HPDE6-E6E7 (cell line): ENCODE results near the gene FGD5.

Source experiments
- DNase-seq: peaks from one replicate; pipeline ENCODE4 v3.0.0; 2011; ENCODE audit warnings: missing footprints; ENCODE audit errors: extremely low spot score

Gene FGD5

DNA sequence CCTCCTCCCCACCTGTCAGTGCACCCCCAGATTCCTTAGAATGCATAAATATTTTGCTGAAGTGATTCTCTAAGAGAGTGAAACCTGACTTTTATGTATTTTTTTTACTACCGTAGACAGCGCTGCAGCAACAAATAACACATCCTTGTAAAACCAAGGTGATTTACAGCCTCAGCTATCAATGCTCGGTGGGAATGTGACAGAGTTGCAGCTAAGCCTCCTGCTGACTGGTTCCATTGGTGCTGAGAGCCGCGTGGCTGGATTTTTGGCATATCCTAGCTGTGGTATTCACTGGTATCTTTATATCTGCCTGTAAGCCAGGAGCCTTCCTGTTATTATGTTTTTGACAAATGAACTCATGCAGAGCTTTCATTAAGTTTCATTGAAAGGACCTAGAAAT, 11.0 kb downstream of the FGD5 start:
- no peak for DNase-seq

- DNase-seq: no peak
Observed at GRCh38 chr3:14831916-14832450, 13.2 kb downstream of the FGD5 start.

- no peak for DNase-seq
Observed at GRCh38 chr3:14832975-14833722, 14.4 kb downstream of the FGD5 start.

DNA sequence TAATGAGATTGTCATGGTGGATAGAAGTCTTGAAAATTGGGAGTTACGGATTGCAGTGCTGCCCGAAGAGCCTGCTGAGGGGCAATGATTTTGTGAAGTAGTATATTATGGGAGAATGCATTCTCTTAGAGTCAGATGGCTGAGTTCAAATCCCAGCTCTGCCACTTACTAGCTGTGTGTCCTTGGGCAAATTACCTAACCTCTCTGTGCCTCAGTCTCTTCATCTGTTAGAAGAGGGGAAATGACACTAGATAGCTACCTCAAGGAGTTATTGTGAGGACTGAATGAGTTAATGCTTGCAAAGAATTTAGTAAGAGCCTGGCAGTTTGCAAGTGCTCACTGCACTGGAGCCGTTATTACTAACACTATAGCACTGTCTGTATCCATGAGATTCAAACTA, 15.4 kb downstream of the FGD5 start:
- no peak for DNase-seq

DNA sequence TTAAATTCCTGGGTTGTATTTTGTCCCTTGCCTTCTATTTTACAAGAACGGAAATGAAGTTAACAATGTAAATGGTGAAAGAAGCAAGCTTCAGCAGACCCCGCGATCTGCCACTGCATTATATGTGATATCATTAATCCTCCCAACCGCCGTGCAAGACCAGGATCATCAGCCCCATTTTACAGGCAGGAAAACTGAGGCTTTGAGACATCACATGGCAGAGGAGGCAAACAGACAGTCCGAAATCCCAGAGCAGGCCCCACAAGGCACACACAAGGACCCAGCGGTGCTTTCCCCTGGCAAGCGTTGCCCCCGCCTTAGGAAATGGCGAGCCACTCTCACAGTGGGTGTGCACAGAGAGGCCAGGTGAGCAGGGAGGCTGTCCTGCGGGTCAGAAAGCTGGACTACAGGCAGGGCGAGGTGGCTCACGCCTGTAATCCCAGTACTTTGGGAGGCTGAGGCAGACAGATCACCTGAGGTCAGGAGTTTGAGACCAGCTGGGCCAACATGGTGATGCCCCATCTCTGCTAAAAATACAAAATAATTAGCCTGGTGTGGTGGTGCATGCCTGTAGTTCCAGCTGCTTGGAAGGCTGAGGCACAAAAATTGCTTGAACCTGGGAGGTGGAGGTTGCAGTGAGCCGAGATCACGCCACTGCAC, 16.2 kb downstream of the FGD5 start:
- DNase-seq: no peak

DNA sequence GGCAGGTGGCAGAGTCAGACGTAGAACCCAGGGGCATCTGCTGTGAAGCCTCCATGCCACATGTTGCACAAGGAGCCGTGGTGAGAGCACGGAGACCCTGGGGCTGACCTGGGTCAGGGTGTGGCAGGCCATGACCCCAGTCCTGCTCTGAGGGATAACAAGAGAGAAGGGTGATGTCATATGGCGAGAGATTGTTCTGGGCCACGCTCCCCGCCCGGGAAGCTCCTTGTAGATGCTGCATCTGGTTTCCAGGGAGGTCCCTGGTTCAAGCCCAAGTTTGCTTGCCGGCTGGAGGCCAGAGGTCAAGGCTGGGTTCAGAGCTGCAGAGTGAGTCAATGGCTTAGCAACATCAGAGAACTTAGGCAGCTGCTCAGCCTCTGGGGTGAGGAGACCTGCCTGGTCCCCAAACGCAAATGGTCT, 17.3 kb downstream of the FGD5 start:
- DNase-seq: no peak

GRCh38 chr3:14837186-14837877, 18.6 kb downstream of the FGD5 start:
- no peak for DNase-seq

DNA sequence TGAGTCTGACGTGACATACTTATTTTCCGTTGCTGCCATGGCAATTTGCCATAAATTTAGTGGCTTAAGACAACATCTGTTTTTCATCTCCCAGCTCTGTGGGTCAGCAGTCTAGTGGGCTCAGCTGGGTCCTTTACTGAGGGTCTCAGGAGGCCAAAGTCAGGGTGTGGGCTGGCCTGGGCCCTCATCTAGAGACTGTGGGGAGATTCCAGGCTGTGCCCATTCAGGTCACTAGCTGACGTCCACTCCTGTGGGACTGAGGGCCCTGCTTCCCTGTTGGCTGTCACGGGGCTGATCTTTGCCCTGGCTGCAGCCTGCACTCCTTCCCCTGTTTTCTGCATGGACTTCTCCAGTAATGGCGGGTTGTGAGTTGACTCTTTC, 19.1 kb downstream of the FGD5 start:
- no peak for DNase-seq

DNA sequence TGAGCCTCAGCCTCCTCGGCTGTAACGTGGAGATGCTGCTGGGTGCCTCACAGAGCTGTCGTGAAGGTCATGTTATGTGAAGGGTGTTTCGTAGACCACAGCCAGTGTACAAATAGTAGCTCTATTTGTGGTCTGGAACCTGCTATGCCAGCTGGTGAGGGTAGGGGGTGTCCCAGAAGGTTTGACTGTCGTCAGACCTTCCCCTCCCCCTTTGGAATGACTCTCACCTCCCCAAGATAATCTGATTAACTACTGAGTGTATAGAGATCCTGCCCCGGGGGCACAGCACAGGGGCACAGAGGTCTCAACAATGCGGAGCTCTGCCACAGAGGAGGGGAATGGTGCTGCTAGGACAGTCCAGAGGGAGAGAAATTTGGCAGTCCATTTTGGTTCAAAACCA, 20.5 kb downstream of the FGD5 start:
- no peak for DNase-seq

- no peak for DNase-seq
Observed at GRCh38 chr3:14841836-14842235, 23.1 kb downstream of the FGD5 start.

GRCh38 chr3:14842277-14842676, 23.5 kb downstream of the FGD5 start:
- DNase-seq: no peak

GRCh38 chr3:14843321-14843720, 24.6 kb downstream of the FGD5 start:
- no peak for DNase-seq

GRCh38 chr3:14844386-14845170, 25.8 kb downstream of the FGD5 start:
- no peak for DNase-seq

DNA sequence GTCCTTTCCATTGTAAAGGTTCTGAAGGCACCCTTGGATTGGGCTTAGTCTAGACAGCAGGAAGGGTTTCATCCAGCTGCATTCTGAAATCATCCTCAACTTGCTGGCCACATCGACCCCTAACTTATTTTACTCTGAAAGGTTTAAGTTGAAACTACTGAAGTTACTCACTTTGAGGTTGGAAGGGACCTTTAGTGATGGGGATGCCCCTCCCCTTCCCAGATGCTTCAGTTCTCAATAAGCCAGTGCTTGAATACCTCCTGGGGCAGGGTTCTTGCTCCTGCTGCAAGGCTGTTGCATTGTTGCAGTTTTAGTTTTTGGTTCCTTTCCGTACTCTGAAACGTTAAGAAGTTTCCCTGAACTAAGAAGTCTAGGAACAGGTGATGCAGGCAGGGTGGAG, 26.4 kb downstream of the FGD5 start:
- no peak for DNase-seq

- DNase-seq: no peak
Observed at GRCh38 chr3:14845826-14846225, 27.1 kb downstream of the FGD5 start.

DNA sequence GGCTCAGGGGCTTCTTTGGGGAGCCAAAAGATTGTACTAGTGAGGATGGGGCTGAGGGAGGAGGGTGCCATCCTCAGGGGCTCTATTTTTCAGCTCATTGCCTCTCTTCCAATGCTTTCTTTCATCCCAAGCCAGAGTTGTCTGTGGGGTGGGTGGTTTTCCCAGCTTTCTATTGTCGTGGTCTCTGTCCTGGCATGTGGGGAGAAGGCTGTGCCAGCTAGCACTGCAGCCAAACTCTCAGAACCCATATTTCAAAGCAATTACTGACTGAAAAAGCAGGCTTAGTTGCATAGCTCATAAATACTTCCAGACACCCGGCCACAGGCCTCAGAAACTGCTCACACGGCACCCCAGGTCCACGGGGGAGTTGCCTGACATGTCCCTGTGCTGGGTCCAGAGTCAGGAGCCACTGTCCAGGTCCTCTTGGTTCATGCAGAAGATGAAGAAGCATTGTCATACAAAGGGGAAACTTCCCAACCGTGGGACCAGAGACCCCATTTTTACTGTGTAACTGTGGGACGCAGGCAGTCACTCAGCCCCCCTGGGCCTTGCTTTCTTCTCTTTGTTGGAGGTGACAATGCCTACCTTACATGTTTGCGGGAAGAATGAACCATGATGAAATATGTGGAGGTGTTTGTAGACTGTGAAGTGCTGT, 27.6 kb downstream of the FGD5 start:
- no peak for DNase-seq

DNA sequence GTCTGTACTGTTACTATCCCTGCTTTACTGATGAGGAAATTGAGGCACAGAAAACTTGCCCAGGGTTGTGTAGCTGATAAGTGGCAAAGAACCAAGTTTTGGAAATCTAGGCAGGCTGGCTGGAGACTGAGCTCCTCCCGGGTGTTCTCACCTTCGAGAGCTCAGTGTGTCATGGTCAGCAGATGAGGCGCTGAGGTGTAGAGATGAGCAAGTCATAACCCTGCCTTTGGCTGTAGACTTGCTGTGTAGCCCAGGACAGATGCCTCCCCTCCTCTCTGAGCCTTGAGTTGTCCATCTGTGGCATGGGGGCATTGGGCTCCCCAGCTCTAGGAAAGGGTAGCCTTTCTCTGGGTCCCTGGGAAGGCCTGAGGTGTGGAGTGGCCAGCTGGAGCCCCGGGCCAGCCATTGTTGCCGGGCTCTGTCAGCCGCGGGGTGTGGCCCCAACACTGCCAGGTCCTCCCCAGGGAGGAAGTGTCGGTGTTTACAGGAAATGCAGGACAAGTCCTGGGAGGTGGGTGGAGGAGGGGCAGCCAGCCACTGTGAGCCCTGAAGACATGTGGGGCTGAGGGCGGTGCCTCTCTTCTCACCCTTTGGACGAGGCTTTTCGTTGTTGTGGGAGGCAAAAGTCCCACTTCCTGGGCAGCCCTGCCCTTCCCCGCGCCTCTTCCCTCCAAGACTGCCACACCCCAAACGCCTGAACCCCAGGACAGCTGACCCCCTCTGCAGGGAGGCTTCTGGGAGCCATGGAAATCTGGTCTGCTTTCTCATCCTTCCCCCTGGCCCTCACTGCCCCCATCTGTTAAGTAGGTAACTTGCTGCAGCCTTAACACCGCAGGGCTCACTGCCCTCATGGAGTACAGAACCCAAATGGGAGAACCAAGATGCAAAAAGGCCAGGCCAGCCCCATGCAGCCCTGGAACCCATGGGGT, 29.1 kb downstream of the FGD5 start:
- DNase-seq: peak; percentile 4

GRCh38 chr3:14848906-14849305, 30.1 kb downstream of the FGD5 start:
- no peak for DNase-seq

DNA sequence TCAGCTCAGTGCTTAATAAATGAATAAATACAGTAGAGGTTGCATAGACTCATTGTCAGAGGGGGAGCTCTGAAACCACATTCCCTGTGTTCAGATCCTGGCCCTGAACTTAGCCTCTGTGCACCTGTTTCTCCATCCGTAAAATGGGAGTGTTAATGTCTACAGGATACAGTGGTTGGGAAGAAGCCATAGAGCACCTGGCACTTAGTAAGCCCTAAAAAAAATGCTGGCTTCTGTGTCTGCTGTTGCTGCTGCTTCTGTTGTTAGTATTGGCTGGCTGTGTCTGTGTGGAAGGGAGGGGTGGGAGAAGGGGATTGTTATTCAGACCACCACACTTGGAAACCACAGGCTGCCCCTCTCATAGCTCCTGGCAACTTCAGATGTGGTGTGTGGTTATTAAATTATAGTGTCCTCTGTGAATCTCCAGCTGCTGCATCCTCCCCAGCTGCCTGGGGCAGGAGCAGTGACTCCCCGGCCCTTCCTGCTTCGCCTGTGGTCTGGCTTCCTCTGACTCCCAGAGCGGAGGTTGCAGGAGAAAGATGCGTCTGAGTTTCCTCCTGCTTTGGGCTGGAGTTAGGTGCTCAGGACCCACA, 31.0 kb downstream of the FGD5 start:
- no peak for DNase-seq

DNA sequence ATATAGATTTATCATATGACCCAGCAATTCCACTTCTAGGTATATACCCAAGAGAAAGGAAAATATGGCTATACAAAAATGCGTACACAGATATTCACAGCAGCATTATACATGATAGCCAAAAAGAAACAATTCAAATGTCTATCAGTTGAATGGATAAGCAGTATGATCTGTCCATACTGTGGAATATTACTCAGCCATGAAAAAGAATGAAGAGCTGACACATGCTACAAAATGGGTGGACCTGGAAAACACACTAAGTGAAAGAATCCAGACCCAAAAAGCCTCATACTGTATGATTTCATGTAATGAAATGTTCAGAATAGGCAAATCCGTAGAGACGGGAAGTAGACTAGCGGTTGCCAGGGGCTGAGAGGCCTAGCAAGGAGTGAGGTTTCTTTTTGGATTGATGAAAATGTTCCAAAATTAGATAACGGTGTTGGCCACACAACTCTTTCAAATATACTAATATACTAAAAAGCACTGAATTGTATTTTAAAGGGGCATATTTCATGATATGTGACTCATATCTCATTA, 33.4 kb downstream of the FGD5 start:
- DNase-seq: no peak
